Endothelial cell of umbilical vein (primary cell): Measurements from ENCODE around the gene AADAT. TPM values are rescaled to one million over a fixed set of nuclear protein-coding genes. Genes with fewer than 3 reads are reported as not detected.

Source experiments
- BruUV-seq: library from RNA; stranded (reverse); fragments of 400-500 nt; replicated peaks from 2 replicates; lab custom pipeline; 2021; lab: Mats Ljungman, UMichigan
- CTCF ChIA-PET: fragments of 300-600, 350-600 bp; sonication (Branson Sonifier 250); formaldehyde crosslinking; loops from one replicate; lab custom pipeline; 2021; ENCODE audit warnings: antibody characterized with exemption, inconsistent platforms; lab: Charles Lee
- POLR2A ChIA-PET: fragments of 300-600, 350-600 bp; sonication (Branson Sonifier 250); formaldehyde crosslinking; loops from one replicate; lab custom pipeline; 2021; ENCODE audit warnings: antibody characterized with exemption, inconsistent platforms; lab: Charles Lee
- DNase-seq: peaks from one replicate; pipeline ENCODE4 v3.0.0-alpha.2; 2011; ENCODE audit warnings: low read depth, low spot score
- FAIRE-seq: peaks from 2 replicates; lab custom pipeline; 2011; peaks lifted over from hg19 to GRCh38; lab: Jason Lieb, UNC
- H2AFZ ChIP-seq: 2 replicates; pipeline ENCODE4 v1.6.0; 2012; ENCODE audit warnings: low read depth, low read length, control low read depth, inconsistent platforms
- H3K27ac ChIP-seq: 2 replicates; pipeline ENCODE4 v1.5.1; 2011; ENCODE audit warnings: low read depth, mild to moderate bottlenecking, control low read depth, low read length, moderate library complexity; ENCODE audit not compliant: insufficient read depth
- H3K27me3 ChIP-seq, 2 experiments: 2 replicates each; pipeline versions ENCODE4 v1.6.0 to v1.6.1; 2011; ENCODE audit warnings: low read length in 2 of 2, mixed read lengths in 1 of 2; ENCODE audit not compliant: control insufficient read depth in 2 of 2, insufficient read depth in 2 of 2
- H3K36me3 ChIP-seq, 2 experiments: 2 replicates in 1 of 2; 3 replicates in 1 of 2; pipeline ENCODE4 v1.5.1; 2011; ENCODE audit warnings: low read length in 2 of 2, mild to moderate bottlenecking in 1 of 2, moderate library complexity in 1 of 2; ENCODE audit not compliant: control insufficient read depth in 2 of 2, insufficient read depth in 2 of 2; ENCODE audit errors: extremely low read depth in 1 of 2
- H3K4me1 ChIP-seq: 3 replicates; pipeline ENCODE4 v1.5.1; 2011; ENCODE audit warnings: mild to moderate bottlenecking, low read length; ENCODE audit not compliant: control insufficient read depth, insufficient read depth; ENCODE audit errors: extremely low read depth
- H3K4me2 ChIP-seq: 2 replicates; pipeline ENCODE4 v1.6.1; 2011; ENCODE audit warnings: low read length, control low read depth, mixed read lengths; ENCODE audit not compliant: insufficient read depth
- H3K4me3 ChIP-seq, 3 experiments: fragments of 200-600 bp in 1 of 3; sonication (generic), shearing (Covaris generic) in 1 of 3; replicated peaks in 1 of 3; 2 replicates each; pipeline ENCODE4 v1.5.1; 2011 to 2016; ENCODE audit warnings: control low read depth in 3 of 3, low read length in 3 of 3, mild to moderate bottlenecking in 2 of 3, inconsistent platforms in 1 of 3, low read depth in 1 of 3, moderate library complexity in 1 of 3; ENCODE audit not compliant: insufficient read depth in 1 of 3
- H3K79me2 ChIP-seq: 2 replicates; pipeline ENCODE4 v1.6.0; 2012; ENCODE audit warnings: low read length, inconsistent platforms; ENCODE audit not compliant: control insufficient read depth, insufficient read depth
- H3K9ac ChIP-seq: replicated peaks from 2 replicates; pipeline ENCODE3; 2011; ENCODE audit warnings: low read length, control low read depth; ENCODE audit not compliant: insufficient read depth; ENCODE audit errors: extremely low read depth
- H3K9me1 ChIP-seq: replicated peaks from 3 replicates; pipeline ENCODE4 v1.6.0; 2011; ENCODE audit warnings: mild to moderate bottlenecking, low read length; ENCODE audit not compliant: control insufficient read depth, insufficient read depth; ENCODE audit errors: extremely low read depth
- H3K9me3 ChIP-seq: replicated peaks from 2 replicates; pipeline ENCODE4 v1.5.1; 2012; ENCODE audit warnings: low read length, inconsistent platforms; ENCODE audit not compliant: control insufficient read depth, insufficient read depth
- H4K20me1 ChIP-seq: replicated peaks from 2 replicates; pipeline ENCODE3; 2011; ENCODE audit warnings: mild to moderate bottlenecking, low read length; ENCODE audit not compliant: control insufficient read depth, insufficient read depth; ENCODE audit errors: extremely low read depth
- EZH2 ChIP-seq: IDR thresholded peaks from 2 replicates; pipeline ENCODE4 v1.6.1; 2012; ENCODE audit warnings: borderline replicate concordance, low read depth, mild to moderate bottlenecking, moderate library complexity, low read length, inconsistent platforms; ENCODE audit not compliant: severe bottlenecking
- FOS ChIP-seq: IDR thresholded peaks from 2 replicates; pipeline ENCODE4 v1.6.1; 2011; ENCODE audit warnings: mild to moderate bottlenecking, low read length, moderate library complexity, borderline replicate concordance; ENCODE audit not compliant: insufficient read depth
- GATA2 ChIP-seq: IDR thresholded peaks from 2 replicates; pipeline ENCODE4 v1.7.0; 2011; ENCODE audit warnings: low read depth, mild to moderate bottlenecking, moderate library complexity, mixed read lengths, low read length; ENCODE audit not compliant: insufficient read length, insufficient read depth
- JUN ChIP-seq: IDR thresholded peaks from 2 replicates; pipeline ENCODE4 v1.6.1; 2011; ENCODE audit warnings: borderline replicate concordance, low read depth; ENCODE audit not compliant: insufficient read length, insufficient read depth
- MYC ChIP-seq: IDR thresholded peaks from one replicate; pipeline ENCODE4 v1.6.1; 2011; ENCODE audit warnings: mild to moderate bottlenecking, low read depth, low read length
- POLR2A ChIP-seq: IDR thresholded peaks from 2 replicates; pipeline ENCODE4 v1.6.1; 2012; ENCODE audit warnings: low read depth, mild to moderate bottlenecking, control low read depth, low read length
- POLR2AphosphoS5 ChIP-seq: IDR thresholded peaks from 2 replicates; pipeline ENCODE4 v1.6.1; 2012; ENCODE audit warnings: low read depth, mild to moderate bottlenecking, control low read depth, low read length, moderate library complexity; ENCODE audit not compliant: insufficient read depth
- dilution Hi-C: fragments of 300-500 bp; cut with MboI; formaldehyde crosslinking; loops from one replicate; pipeline ENCODE4 v1.15.0; 2019; ENCODE audit warnings: low sequenced_read_pairs; ENCODE audit not compliant: extremely low pct_ligation_motif_present
- intact Hi-C: fragments of 100-400 bp; cut with micrococcal nuclease; formaldehyde crosslinking; loops from one replicate; pipeline ENCODE4 v1.10.0; 2022
- polyA plus RNA-seq, 4 experiments: library from polyadenylated mRNA; depleted of rRNA in 3 of 4; stranded (reverse) in 3 of 4; unstranded in 1 of 4; fragments of >200 nt; gene quantifications; 2 replicates each; pipeline versions ENCODE4 v1.2.1 to v1.2.3, GENCODE V29; 2011 to 2012; ENCODE audit warnings: missing spikeins in 1 of 4
- total RNA-seq: library from RNA; stranded (reverse); gene quantifications from 2 replicates; pipeline ENCODE4 v1.2.3, GENCODE V29; 2021
- TF ChIP-seq, protein P1 (sequence below), 2 donors: IDR thresholded peaks; 1 replicate in 1 of 2; 2 replicates in 1 of 2; pipeline ENCODE4 v1.5.1; 2011; ENCODE audit warnings: low read length in 2 of 2, mild to moderate bottlenecking in 2 of 2, moderate library complexity in 2 of 2, control low read depth in 1 of 2, inconsistent platforms in 1 of 2, low read depth in 1 of 2; ENCODE audit not compliant: insufficient read depth in 1 of 2; ENCODE audit errors: extremely low read depth in 1 of 2
- TF ChIP-seq, protein P2 (sequence below): IDR thresholded peaks from 2 replicates; pipeline ENCODE4 v1.6.1; 2011; ENCODE audit not compliant: insufficient read depth, insufficient read length

AADAT gene
- total and polyA plus RNA-seq, 2 donors (not counting 3 experiments of a cell fraction or from before 2014, with no cell fraction given) = 1.8 to 2.5 TPM

DNA sequence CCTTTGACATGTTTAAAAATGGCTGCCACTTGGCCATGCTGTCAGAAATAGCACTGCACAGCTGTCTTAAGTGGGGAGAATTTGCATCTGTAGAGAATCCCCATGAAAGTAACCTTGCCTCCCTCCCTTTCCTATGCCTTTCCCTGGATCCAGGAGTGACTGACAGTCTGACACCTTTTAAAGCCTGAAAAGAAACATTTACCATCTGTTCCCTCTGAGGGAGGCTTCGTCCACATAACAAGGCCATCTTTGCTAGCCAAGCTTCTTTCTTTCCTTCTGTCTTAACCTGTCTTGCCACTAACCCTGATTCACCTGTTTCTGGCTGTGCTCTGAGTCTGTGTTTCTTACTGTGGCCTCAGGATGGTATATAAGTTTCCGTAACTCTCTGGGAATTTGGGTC is 21.3 kb upstream of the AADAT start:
- Histone ChIP-seq H2AFZ (no peak overlapping the region), H3K27me3 (no peaks in the 10 kb centered on the region), H3K79me2 (no peaks in the 10 kb centered on the region), H3K9ac (no peak overlapping the region), H3K9me1 (no peaks in the 10 kb centered on the region), H3K9me3 (no peaks in the 10 kb centered on the region), H3K36me3 (no peaks in the 10 kb centered on the region), H4K20me1 (no peaks in the 10 kb centered on the region), H3K4me1 (no peaks in the 10 kb centered on the region), H3K4me3 (no peak overlapping the region), H3K4me2 (no peak overlapping the region), H3K27ac (no peak overlapping the region)
- TF ChIP-seq GATA2 = no peak
- TF ChIP-seq JUN = no peak
- TF ChIP-seq, protein P1, sequence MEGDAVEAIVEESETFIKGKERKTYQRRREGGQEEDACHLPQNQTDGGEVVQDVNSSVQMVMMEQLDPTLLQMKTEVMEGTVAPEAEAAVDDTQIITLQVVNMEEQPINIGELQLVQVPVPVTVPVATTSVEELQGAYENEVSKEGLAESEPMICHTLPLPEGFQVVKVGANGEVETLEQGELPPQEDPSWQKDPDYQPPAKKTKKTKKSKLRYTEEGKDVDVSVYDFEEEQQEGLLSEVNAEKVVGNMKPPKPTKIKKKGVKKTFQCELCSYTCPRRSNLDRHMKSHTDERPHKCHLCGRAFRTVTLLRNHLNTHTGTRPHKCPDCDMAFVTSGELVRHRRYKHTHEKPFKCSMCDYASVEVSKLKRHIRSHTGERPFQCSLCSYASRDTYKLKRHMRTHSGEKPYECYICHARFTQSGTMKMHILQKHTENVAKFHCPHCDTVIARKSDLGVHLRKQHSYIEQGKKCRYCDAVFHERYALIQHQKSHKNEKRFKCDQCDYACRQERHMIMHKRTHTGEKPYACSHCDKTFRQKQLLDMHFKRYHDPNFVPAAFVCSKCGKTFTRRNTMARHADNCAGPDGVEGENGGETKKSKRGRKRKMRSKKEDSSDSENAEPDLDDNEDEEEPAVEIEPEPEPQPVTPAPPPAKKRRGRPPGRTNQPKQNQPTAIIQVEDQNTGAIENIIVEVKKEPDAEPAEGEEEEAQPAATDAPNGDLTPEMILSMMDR (IDR thresholded peaks at IDR 0.05; ENCODE audit: extremely low read depth in 1 of 2, insufficient read depth in 1 of 2, low read depth in 1 of 2, low read length in 2 of 2) = no peak
- TF ChIP-seq POLR2A = no peak
- TF ChIP-seq, protein P2, sequence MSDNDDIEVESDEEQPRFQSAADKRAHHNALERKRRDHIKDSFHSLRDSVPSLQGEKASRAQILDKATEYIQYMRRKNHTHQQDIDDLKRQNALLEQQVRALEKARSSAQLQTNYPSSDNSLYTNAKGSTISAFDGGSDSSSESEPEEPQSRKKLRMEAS = no peak
- TF ChIP-seq MYC = no peak
- TF ChIP-seq FOS = no peak
- no peak for TF ChIP-seq EZH2
- TF ChIP-seq POLR2AphosphoS5 = no peak
- ChIA-PET POLR2A (no interaction called here), CTCF (no interaction called here)
- BruUV-seq = no TSS peak
- intact Hi-C loops (no loop called here), dilution Hi-C loops (no loop called here)
- no peak for FAIRE-seq
- DNase-seq = no peak
